GM10847 (cell line): ENCODE measurements around the gene SSBP2.

ENCODE experiments used
- POLR2A ChIP-seq: IDR thresholded peaks from 2 replicates; pipeline ENCODE4 v1.6.1; 2011; ENCODE audit not compliant: insufficient read length; ENCODE audit errors: extremely low read depth

The SSBP2 gene

GRCh38 chr5:81607693-81608092, 143.2 kb downstream of the SSBP2 start:
- TF ChIP-seq POLR2A, result no peak

- TF ChIP-seq POLR2A, result no peak
These were observed 144.7 kb downstream of the SSBP2 start for GRCh38 chr5:81606150-81606549.

GRCh38 chr5:81605299-81605698, 145.6 kb downstream of the SSBP2 start:
- no peak for TF ChIP-seq POLR2A

- no peak for TF ChIP-seq POLR2A
These were observed 146.7 kb downstream of the SSBP2 start for GRCh38 chr5:81604193-81604592.

GRCh38 chr5:81601919-81602318, 149.0 kb downstream of the SSBP2 start:
- TF ChIP-seq POLR2A, result no peak

- no peak for TF ChIP-seq POLR2A
These were observed 160.2 kb downstream of the SSBP2 start for GRCh38 chr5:81590498-81591384.

GRCh38 chr5:81579262-81579924, 171.5 kb downstream of the SSBP2 start:
- TF ChIP-seq POLR2A, result no peak

GRCh38 chr5:81577091-81577490, 173.8 kb downstream of the SSBP2 start:
- no peak for TF ChIP-seq POLR2A

- no peak for TF ChIP-seq POLR2A
These were observed 175.0 kb downstream of the SSBP2 start for GRCh38 chr5:81575924-81576323.

GRCh38 chr5:81572201-81572600, 178.7 kb downstream of the SSBP2 start:
- no peak for TF ChIP-seq POLR2A

- no peak for TF ChIP-seq POLR2A
These were observed 192.7 kb downstream of the SSBP2 start for GRCh38 chr5:81558188-81558587.

GRCh38 chr5:81556809-81557208, 194.1 kb downstream of the SSBP2 start:
- TF ChIP-seq POLR2A, result no peak

GRCh38 chr5:81555865-81556264, 195.0 kb downstream of the SSBP2 start:
- TF ChIP-seq POLR2A, result no peak

GRCh38 chr5:81554647-81555046, 196.2 kb downstream of the SSBP2 start:
- TF ChIP-seq POLR2A, result no peak

GRCh38 chr5:81553567-81554212, 197.2 kb downstream of the SSBP2 start:
- TF ChIP-seq POLR2A, result no peak

- no peak for TF ChIP-seq POLR2A
These were observed 197.9 kb downstream of the SSBP2 start for GRCh38 chr5:81552852-81553566.

GRCh38 chr5:81549123-81549522, 201.8 kb downstream of the SSBP2 start:
- TF ChIP-seq POLR2A, result no peak
